B cell (primary cell): Measurements from ENCODE around the gene ZNF277. TPM values are rescaled to one million over a fixed set of nuclear protein-coding genes. Genes with fewer than 3 reads are reported as not detected.

Experiments
- ATAC-seq: fragments of 200-7000 bp; cut with Tn5 transposase; one replicate; pipeline ENCODE4 v1.10.0; 2021; ENCODE audit warnings: low read depth, mild to moderate bottlenecking, moderate number of reproducible peaks, moderate library complexity
- CTCF ChIA-PET: fragments of 350-600 bp; sonication (Branson Sonifier 250); formaldehyde crosslinking; loops from one replicate; lab custom pipeline; 2021; ENCODE audit warnings: antibody characterized with exemption, inconsistent platforms; lab: Charles Lee
- POLR2A ChIA-PET: fragments of 350-600 bp; sonication (Branson Sonifier 250); formaldehyde crosslinking; loops from one replicate; lab custom pipeline; 2021; ENCODE audit warnings: antibody characterized with exemption; lab: Charles Lee
- DNase-seq: peaks from one replicate; pipeline ENCODE4 v3.0.0; 2013
- H2AFZ ChIP-seq: 2 replicates; pipeline ENCODE4 v1.6.1; 2012; ENCODE audit warnings: mild to moderate bottlenecking, low read depth, low read length; ENCODE audit not compliant: insufficient read depth, poor library complexity, severe bottlenecking
- H3K27ac ChIP-seq, 2 donors: 1 replicate in 1 of 2; 2 replicates in 1 of 2; pipeline ENCODE4 v1.5.1; 2012 to 2013; ENCODE audit warnings: low read length in 2 of 2, mild to moderate bottlenecking in 2 of 2, moderate library complexity in 1 of 2
- H3K27me3 ChIP-seq, 4 experiments: fragments of 200-600 bp in 1 of 4; sonication (generic) in 1 of 4; replicated peaks in 1 of 4; 1 replicate in 2 of 4; 2 replicates in 2 of 4; pipeline versions ENCODE4 v1.6.1 to v1.7.0; 2013 to 2016; ENCODE audit warnings: low read length in 3 of 4, mild to moderate bottlenecking in 2 of 4, mixed read lengths in 1 of 4, moderate library complexity in 1 of 4; ENCODE audit not compliant: insufficient read depth in 4 of 4, control insufficient read depth in 3 of 4; ENCODE audit errors: control extremely low read depth in 1 of 4
- H3K36me3 ChIP-seq, 2 experiments: replicated peaks in 1 of 2; 1 replicate in 1 of 2; 2 replicates in 1 of 2; pipeline versions ENCODE4 v1.6.1 to v1.7.1; 2013; ENCODE audit warnings: low read length in 1 of 2; ENCODE audit not compliant: insufficient read depth in 2 of 2, control insufficient read depth in 1 of 2; ENCODE audit errors: control extremely low read depth in 1 of 2, extremely low read depth in 1 of 2
- H3K4me1 ChIP-seq, 2 donors: fragments of 200-600 bp in 1 of 2; sonication (generic) in 1 of 2; 1 replicate in 1 of 2; 2 replicates in 1 of 2; pipeline versions ENCODE4 v1.5.1 to v1.6.1; 2013 to 2017; ENCODE audit warnings: low read length in 2 of 2; ENCODE audit not compliant: control insufficient read depth in 2 of 2, insufficient read depth in 2 of 2
- H3K4me2 ChIP-seq: replicated peaks from 2 replicates; pipeline ENCODE3; 2012; ENCODE audit warnings: mild to moderate bottlenecking, low read depth, low read length; ENCODE audit not compliant: poor library complexity, severe bottlenecking
- H3K4me3 ChIP-seq, 5 experiments: fragments of 200-600 bp in 1 of 5; sonication (generic) in 1 of 5; 1 replicate in 3 of 5; 2 replicates in 2 of 5; pipeline versions ENCODE4 v1.5.1 to v1.7.0; 2011 to 2016; ENCODE audit warnings: low read length in 4 of 5, mild to moderate bottlenecking in 4 of 5, low read depth in 2 of 5, control low read depth in 1 of 5, moderate library complexity in 1 of 5; ENCODE audit not compliant: insufficient read depth in 1 of 5; ENCODE audit errors: control extremely low read depth in 1 of 5, extremely low read depth in 1 of 5
- H3K79me2 ChIP-seq: fragments of 200-600 bp; sonication (generic); one replicate; pipeline ENCODE4 v1.6.0; 2016; ENCODE audit warnings: low read length; ENCODE audit not compliant: control insufficient read depth, insufficient read depth
- H3K9ac ChIP-seq: fragments of 200-600 bp; sonication (generic); 2 replicates; pipeline ENCODE4 v1.6.1; 2017; ENCODE audit warnings: mild to moderate bottlenecking, low read length, moderate library complexity
- H3K9me3 ChIP-seq, 3 donors: one replicate each; pipeline versions ENCODE4 v1.6.1 to v1.7.1; 2013; ENCODE audit warnings: low read length in 2 of 3; ENCODE audit not compliant: control insufficient read depth in 2 of 3, insufficient read depth in 1 of 3; ENCODE audit errors: control extremely low read depth in 1 of 3
- H4K20me1 ChIP-seq: 2 replicates; pipeline ENCODE4 v1.6.0; 2012; ENCODE audit warnings: mild to moderate bottlenecking, low read length; ENCODE audit not compliant: insufficient read depth, control insufficient read depth, poor library complexity, severe bottlenecking
- H3K27ac Mint-ChIP-seq: one replicate; pipeline ENCODE4 v1.8.0; 2021; ENCODE audit warnings: mixed read lengths
- H3K27me3 Mint-ChIP-seq: one replicate; pipeline ENCODE4 v1.8.0; 2021; ENCODE audit warnings: mixed read lengths
- H3K4me1 Mint-ChIP-seq: one replicate; pipeline ENCODE4 v1.8.0; 2021; ENCODE audit warnings: mixed read lengths
- H3K4me3 Mint-ChIP-seq: one replicate; pipeline ENCODE4 v1.8.0; 2021; ENCODE audit warnings: mixed read lengths
- H3K9me3 Mint-ChIP-seq: one replicate; pipeline ENCODE4 v1.8.0; 2022; ENCODE audit warnings: mixed read lengths; ENCODE audit not compliant: insufficient read depth
- EZH2 ChIP-seq: IDR thresholded peaks from 2 replicates; pipeline ENCODE4 v1.6.1; 2012; ENCODE audit warnings: borderline replicate concordance, low read depth, mild to moderate bottlenecking, moderate library complexity, low read length; ENCODE audit not compliant: insufficient read depth, poor library complexity, severe bottlenecking
- WGBS: methylation state at CpG from one replicate; pipeline ENCODE4 v1.1.5; 2013; ENCODE audit warnings: missing lambda C conversion rate; ENCODE audit not compliant: insufficient coverage; 5-methylcytosine and 5-hydroxymethylcytosine counted together
- intact Hi-C: fragments of 100-400 bp; cut with micrococcal nuclease; formaldehyde crosslinking; loops from one replicate; pipeline ENCODE4 v1.10.0; 2022
- polyA plus RNA-seq: library from polyadenylated mRNA; depleted of rRNA; stranded (reverse); fragments of >200 nt; gene quantifications from 2 replicates; pipeline ENCODE4 v1.2.3, GENCODE V29; 2012
- total RNA-seq, 2 donors: library from RNA; stranded (reverse); fragments of 120-200 nt in 1 of 2; gene quantifications; 1 replicate in 1 of 2; 2 replicates in 1 of 2; pipeline versions ENCODE4 v1.2.3 to v1.2.4, GENCODE V29; 2013 to 2022
- TF ChIP-seq, protein P1 (sequence below): fragments of 200-600 bp; IDR thresholded peaks from one replicate; pipeline ENCODE4 v1.8.0; 2022; ENCODE audit warnings: antibody characterized with exemption, mild to moderate bottlenecking

ZNF277 gene
- total and polyA plus RNA-seq, 2 donors (not counting 1 experiment from before 2014, with no cell fraction given) = 9.5 to 18.6 TPM

DNA sequence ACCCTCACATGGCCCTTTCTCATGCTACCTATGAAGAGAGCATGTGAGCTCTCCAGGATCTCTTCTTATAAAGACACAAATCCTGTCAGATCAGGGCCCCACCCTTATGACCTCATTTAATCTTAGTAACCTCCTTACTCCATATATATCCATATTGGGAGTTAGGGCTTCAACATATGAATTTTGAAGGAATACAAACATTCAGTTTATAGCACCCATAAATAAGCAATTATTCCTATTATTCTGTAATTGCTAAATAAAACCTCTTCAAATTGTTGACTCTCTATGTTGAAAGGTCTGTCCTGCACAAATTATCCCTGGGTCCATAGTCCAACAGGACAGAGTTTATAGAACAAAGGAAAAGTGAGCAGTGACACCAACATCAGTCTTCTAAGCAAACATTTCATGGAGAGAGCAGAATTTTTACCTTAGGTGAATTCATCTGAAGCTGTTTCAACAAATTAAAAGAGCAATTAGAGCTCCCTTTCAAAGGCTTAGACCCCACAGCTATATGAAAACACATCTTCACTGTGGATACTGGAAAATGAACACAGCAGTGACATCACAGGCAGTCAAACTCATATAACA lies 12.5 kb upstream of the ZNF277 start:
- no peak overlapping the region for H3K9ac ChIP-seq
- H4K20me1 ChIP-seq = no peaks in the 10 kb centered on the region
- no peaks in the 10 kb centered on the region for H3K36me3 ChIP-seq
- intact Hi-C loops = no loop called here
- no peak for TF ChIP-seq EZH2
- TF ChIP-seq, protein P1, sequence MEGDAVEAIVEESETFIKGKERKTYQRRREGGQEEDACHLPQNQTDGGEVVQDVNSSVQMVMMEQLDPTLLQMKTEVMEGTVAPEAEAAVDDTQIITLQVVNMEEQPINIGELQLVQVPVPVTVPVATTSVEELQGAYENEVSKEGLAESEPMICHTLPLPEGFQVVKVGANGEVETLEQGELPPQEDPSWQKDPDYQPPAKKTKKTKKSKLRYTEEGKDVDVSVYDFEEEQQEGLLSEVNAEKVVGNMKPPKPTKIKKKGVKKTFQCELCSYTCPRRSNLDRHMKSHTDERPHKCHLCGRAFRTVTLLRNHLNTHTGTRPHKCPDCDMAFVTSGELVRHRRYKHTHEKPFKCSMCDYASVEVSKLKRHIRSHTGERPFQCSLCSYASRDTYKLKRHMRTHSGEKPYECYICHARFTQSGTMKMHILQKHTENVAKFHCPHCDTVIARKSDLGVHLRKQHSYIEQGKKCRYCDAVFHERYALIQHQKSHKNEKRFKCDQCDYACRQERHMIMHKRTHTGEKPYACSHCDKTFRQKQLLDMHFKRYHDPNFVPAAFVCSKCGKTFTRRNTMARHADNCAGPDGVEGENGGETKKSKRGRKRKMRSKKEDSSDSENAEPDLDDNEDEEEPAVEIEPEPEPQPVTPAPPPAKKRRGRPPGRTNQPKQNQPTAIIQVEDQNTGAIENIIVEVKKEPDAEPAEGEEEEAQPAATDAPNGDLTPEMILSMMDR = no peak
- no peak overlapping the region for H3K27ac ChIP-seq
- H3K9me3 ChIP-seq = peaks cover 0 to 2% (median 0%) of the 10 kb centered on the region in 3 donors
- Mint-ChIP-seq H3K4me1 (no peaks in the 10 kb centered on the region), H3K4me3 (no peak overlapping the region), H3K27ac (no peak overlapping the region), H3K27me3 (peaks cover 37% of the 10 kb centered on the region), H3K9me3 (no peaks in the 10 kb centered on the region)
- no peak overlapping the region for H3K4me3 ChIP-seq
- H3K4me1 ChIP-seq = no peaks in the 10 kb centered on the region
- peaks cover 0 to 12% (median 4%) of the 10 kb centered on the region in 4 experiments for H3K27me3 ChIP-seq
- H2AFZ ChIP-seq = no peak overlapping the region
- CTCF ChIA-PET = no interaction called here
- ATAC-seq (no peak), DNase-seq (no peak)
- POLR2A ChIA-PET = no interaction called here
- H3K4me2 ChIP-seq = no peak overlapping the region
- no peaks in the 10 kb centered on the region for H3K79me2 ChIP-seq

DNA sequence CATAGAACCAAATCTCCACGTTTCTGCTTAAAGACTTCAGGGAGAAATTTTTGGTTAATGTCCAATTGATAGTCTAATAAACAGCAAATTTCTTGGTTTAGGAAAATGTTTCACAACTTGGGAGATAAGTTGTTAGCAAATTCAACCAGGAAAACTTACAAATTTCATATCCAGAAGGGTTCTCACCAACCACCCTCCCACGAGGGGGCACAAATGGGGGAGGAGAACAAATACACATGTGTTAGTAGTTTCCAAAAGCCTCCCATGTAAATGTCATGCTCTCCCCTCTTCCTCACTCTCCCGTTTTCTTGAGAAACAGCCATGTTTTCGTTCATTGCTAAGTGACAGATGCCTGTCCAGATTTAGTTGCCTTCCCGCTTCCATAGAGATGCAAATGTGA lies 10.8 kb upstream of the ZNF277 start:
- no peak overlapping the region for H2AFZ ChIP-seq
- ChIA-PET POLR2A (no interaction called here), CTCF (no interaction called here)
- Mint-ChIP-seq H3K4me3 (no peak overlapping the region), H3K27me3 (peaks cover 39% of the 10 kb centered on the region), H3K4me1 (no peaks in the 10 kb centered on the region), H3K27ac (no peak overlapping the region), H3K9me3 (no peaks in the 10 kb centered on the region)
- no peak overlapping the region for H3K9ac ChIP-seq
- H3K4me2 ChIP-seq = no peak overlapping the region
- H3K27ac ChIP-seq = no peak overlapping the region
- WGBS = 94% methylated on average over 3 of the region's 5 CpGs
- DNase-seq = no peak
- no peak for ATAC-seq
- H3K4me3 ChIP-seq = no peak overlapping the region
- no peaks in the 10 kb centered on the region for H3K4me1 ChIP-seq
- peaks cover 0 to 9% (median 4%) of the 10 kb centered on the region in 4 experiments for H3K27me3 ChIP-seq
- no peaks in the 10 kb centered on the region for H3K36me3 ChIP-seq
- no peaks in the 10 kb centered on the region for H4K20me1 ChIP-seq
- peaks cover 0 to 2% (median 0%) of the 10 kb centered on the region in 3 donors for H3K9me3 ChIP-seq
- intact Hi-C loops = no loop called here
- no peaks in the 10 kb centered on the region for H3K79me2 ChIP-seq
- TF ChIP-seq EZH2 = no peak
- TF ChIP-seq, protein P1 = no peak
